DND-41 (cell line): Measurements from ENCODE around the gene SLC35F6.

Experiments used
- EZH2 ChIP-seq: IDR thresholded peaks from 3 replicates; pipeline ENCODE4 v1.6.1; 2012; ENCODE audit warnings: borderline replicate concordance, low read depth, mild to moderate bottlenecking, moderate library complexity, low read length, inconsistent platforms; ENCODE audit not compliant: severe bottlenecking
- TF ChIP-seq, protein P1 (sequence below): IDR thresholded peaks from 2 replicates; pipeline ENCODE4 v1.5.1; 2012; ENCODE audit warnings: borderline replicate concordance, low read length, moderate library complexity, mild to moderate bottlenecking; ENCODE audit not compliant: poor library complexity, severe bottlenecking; ENCODE audit errors: extremely low read depth

DNA sequence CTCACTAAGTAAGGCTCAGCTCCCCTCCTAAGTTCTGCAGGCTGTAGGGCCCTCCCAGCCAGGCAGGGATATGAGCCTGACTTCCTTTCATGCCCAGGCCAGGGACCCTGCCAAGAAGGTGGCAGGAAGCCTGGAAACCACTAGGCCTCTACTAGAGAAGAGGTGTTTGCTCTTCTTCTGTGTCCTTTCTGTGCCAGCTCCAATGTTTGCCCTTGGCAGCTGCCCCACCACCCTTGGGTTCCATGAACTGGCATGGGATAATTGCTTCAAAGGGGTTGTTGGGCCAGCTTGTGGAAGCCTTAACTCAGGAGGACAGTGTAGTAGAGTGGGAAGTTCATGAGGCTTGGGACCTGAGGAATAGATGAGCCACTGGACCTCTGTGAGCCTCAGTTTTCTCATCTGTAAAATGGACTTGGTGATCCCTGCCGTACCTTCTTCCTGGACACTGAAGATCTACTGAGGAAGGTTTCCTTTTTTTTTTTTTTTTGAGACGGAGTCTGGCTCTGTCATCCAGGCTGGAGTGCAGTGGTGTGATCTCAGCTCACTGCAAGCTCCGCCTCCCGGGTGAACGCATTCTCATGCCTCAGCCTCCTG lies 3.9 kb downstream of the SLC35F6 start:
- TF ChIP-seq, protein P1, sequence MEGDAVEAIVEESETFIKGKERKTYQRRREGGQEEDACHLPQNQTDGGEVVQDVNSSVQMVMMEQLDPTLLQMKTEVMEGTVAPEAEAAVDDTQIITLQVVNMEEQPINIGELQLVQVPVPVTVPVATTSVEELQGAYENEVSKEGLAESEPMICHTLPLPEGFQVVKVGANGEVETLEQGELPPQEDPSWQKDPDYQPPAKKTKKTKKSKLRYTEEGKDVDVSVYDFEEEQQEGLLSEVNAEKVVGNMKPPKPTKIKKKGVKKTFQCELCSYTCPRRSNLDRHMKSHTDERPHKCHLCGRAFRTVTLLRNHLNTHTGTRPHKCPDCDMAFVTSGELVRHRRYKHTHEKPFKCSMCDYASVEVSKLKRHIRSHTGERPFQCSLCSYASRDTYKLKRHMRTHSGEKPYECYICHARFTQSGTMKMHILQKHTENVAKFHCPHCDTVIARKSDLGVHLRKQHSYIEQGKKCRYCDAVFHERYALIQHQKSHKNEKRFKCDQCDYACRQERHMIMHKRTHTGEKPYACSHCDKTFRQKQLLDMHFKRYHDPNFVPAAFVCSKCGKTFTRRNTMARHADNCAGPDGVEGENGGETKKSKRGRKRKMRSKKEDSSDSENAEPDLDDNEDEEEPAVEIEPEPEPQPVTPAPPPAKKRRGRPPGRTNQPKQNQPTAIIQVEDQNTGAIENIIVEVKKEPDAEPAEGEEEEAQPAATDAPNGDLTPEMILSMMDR = no peak
- TF ChIP-seq EZH2 = no peak
